Fibroblast of lung (primary cell): Measurements from ENCODE around the gene SEMA4B. TPM values are rescaled to one million over a fixed set of nuclear protein-coding genes. Genes with fewer than 3 reads are reported as not detected.

Source experiments
- DNase-seq, 2 donors: peaks; one replicate each; pipeline versions ENCODE4 v3.0.0 to v3.0.0-alpha.2; 2010; ENCODE audit warnings: low read depth in 2 of 2
- H2AFZ ChIP-seq: 2 replicates; pipeline ENCODE4 v1.5.1; 2012; ENCODE audit warnings: low read length, control low read depth, inconsistent platforms
- H3K27ac ChIP-seq: 2 replicates; pipeline ENCODE4 v1.5.1; 2011; ENCODE audit warnings: low read length, control low read depth; ENCODE audit not compliant: insufficient read depth
- H3K27me3 ChIP-seq: 2 replicates; pipeline ENCODE4 v1.5.1; 2011; ENCODE audit warnings: mild to moderate bottlenecking, low read length; ENCODE audit not compliant: control insufficient read depth, insufficient read depth
- H3K36me3 ChIP-seq: 2 replicates; pipeline ENCODE4 v1.5.1; 2011; ENCODE audit warnings: low read length; ENCODE audit not compliant: control insufficient read depth, insufficient read depth
- H3K4me1 ChIP-seq: 2 replicates; pipeline ENCODE4 v1.5.1; 2011; ENCODE audit warnings: low read length; ENCODE audit not compliant: control insufficient read depth, insufficient read depth; ENCODE audit errors: extremely low read depth
- H3K4me2 ChIP-seq: 2 replicates; pipeline ENCODE4 v1.5.1; 2011; ENCODE audit warnings: low read length, control low read depth; ENCODE audit not compliant: insufficient read depth; ENCODE audit errors: extremely low read depth
- H3K4me3 ChIP-seq, 4 experiments: fragments of 200-600 bp in 1 of 4; sonication (generic) in 1 of 4; replicated peaks in 1 of 4; 2 replicates each; pipeline ENCODE4 v1.5.1; 2011 to 2016; ENCODE audit warnings: low read length in 4 of 4, low read depth in 3 of 4, mild to moderate bottlenecking in 3 of 4, control low read depth in 2 of 4, inconsistent platforms in 1 of 4, mixed read lengths in 1 of 4; ENCODE audit not compliant: insufficient read depth in 1 of 4; ENCODE audit errors: control extremely low read depth in 1 of 4
- H3K79me2 ChIP-seq: 2 replicates; pipeline ENCODE4 v1.5.1; 2012; ENCODE audit warnings: mild to moderate bottlenecking, low read length, inconsistent platforms; ENCODE audit not compliant: control insufficient read depth, insufficient read depth
- H3K9ac ChIP-seq: 2 replicates; pipeline ENCODE4 v1.5.1; 2011; ENCODE audit warnings: mild to moderate bottlenecking, low read length, control low read depth; ENCODE audit not compliant: insufficient read depth
- H3K9me3 ChIP-seq: 2 replicates; pipeline ENCODE4 v1.5.1; 2012; ENCODE audit warnings: low read depth, low read length; ENCODE audit not compliant: control insufficient read depth, insufficient read depth
- H4K20me1 ChIP-seq: 2 replicates; pipeline ENCODE4 v1.5.1; 2011; ENCODE audit warnings: low read length; ENCODE audit not compliant: control insufficient read depth, insufficient read depth; ENCODE audit errors: extremely low read depth
- CTCF ChIP-seq, 2 donors: IDR thresholded peaks in 1 of 2; conservative IDR thresholded peaks in 1 of 2; 1 replicate in 1 of 2; 2 replicates in 1 of 2; pipeline ENCODE4 v1.5.1; 2011 to 2012; ENCODE audit warnings: low read length in 2 of 2, control low read depth in 1 of 2, inconsistent platforms in 1 of 2, low read depth in 1 of 2, mild to moderate bottlenecking in 1 of 2
- EZH2 ChIP-seq: IDR thresholded peaks from 2 replicates; pipeline ENCODE4 v1.5.1; 2012; ENCODE audit warnings: low read length, control low read depth, mild to moderate bottlenecking; ENCODE audit errors: missing control alignments
- polyA plus RNA-seq, 2 donors: library from polyadenylated mRNA; depleted of rRNA in 1 of 2; stranded (reverse) in 1 of 2; unstranded in 1 of 2; fragments of >200 nt; gene quantifications; 2 replicates each; pipeline ENCODE4 v1.2.1, GENCODE V29; 2011 to 2012; ENCODE audit warnings: missing spikeins in 1 of 2
- total RNA-seq: library from RNA; depleted of rRNA; stranded (reverse); fragments of >200 nt; gene quantifications from 2 replicates; pipeline ENCODE4 v1.2.1, GENCODE V29; 2014

Gene SEMA4B
- total and polyA plus RNA-seq, 2 donors (not counting 1 experiment from before 2014, with no cell fraction given) = 12.8 to 30.4 TPM

GRCh38 chr15:90188914-90189748 is 12.0 kb upstream of the SEMA4B start:
- peaks cover 13% of the 10 kb centered on the region for H3K4me1 ChIP-seq
- no peak overlapping the region for H3K27ac ChIP-seq
- H3K36me3 ChIP-seq = no peaks in the 10 kb centered on the region
- no peak overlapping the region for H3K4me2 ChIP-seq
- DNase-seq = no peak
- TF ChIP-seq EZH2 = no peak
- TF ChIP-seq CTCF (conservative IDR thresholded peaks at IDR 0.05 in 1 of 2, IDR thresholded peaks at IDR 0.05 in 1 of 2; ENCODE audit: low read depth in 1 of 2, low read length in 2 of 2) = no peak
- no peak overlapping the region for H3K4me3 ChIP-seq
- no peak overlapping the region for H2AFZ ChIP-seq
- no peaks in the 10 kb centered on the region for H3K79me2 ChIP-seq
- H4K20me1 ChIP-seq = no peaks in the 10 kb centered on the region
- H3K9me3 ChIP-seq = no peaks in the 10 kb centered on the region
- H3K27me3 ChIP-seq = no peaks in the 10 kb centered on the region
- no peak overlapping the region for H3K9ac ChIP-seq

- H3K79me2 ChIP-seq = no peaks in the 10 kb centered on the region
- H2AFZ ChIP-seq = no peak overlapping the region
- no peak for TF ChIP-seq EZH2
- no peak for TF ChIP-seq CTCF (conservative IDR thresholded peaks at IDR 0.05 in 1 of 2, IDR thresholded peaks at IDR 0.05 in 1 of 2; ENCODE audit: low read depth in 1 of 2, low read length in 2 of 2)
- H3K9me3 ChIP-seq = no peaks in the 10 kb centered on the region
- no peak for DNase-seq
- no peaks in the 10 kb centered on the region for H3K27me3 ChIP-seq
- no peak overlapping the region for H3K4me3 ChIP-seq
- no peak overlapping the region for H3K9ac ChIP-seq
- no peak overlapping the region for H3K27ac ChIP-seq
- peaks cover 9% of the 10 kb centered on the region for H3K4me1 ChIP-seq
- no peaks in the 10 kb centered on the region for H4K20me1 ChIP-seq
- H3K4me2 ChIP-seq = no peak overlapping the region
- no peaks in the 10 kb centered on the region for H3K36me3 ChIP-seq
Observed at GRCh38 chr15:90189781-90190467, 11.2 kb upstream of the SEMA4B start.

- no peaks in the 10 kb centered on the region for H3K9me3 ChIP-seq
- no peaks in the 10 kb centered on the region for H4K20me1 ChIP-seq
- no peak overlapping the region for H3K9ac ChIP-seq
- H3K27me3 ChIP-seq = no peaks in the 10 kb centered on the region
- H3K27ac ChIP-seq = no peak overlapping the region
- H2AFZ ChIP-seq = no peak overlapping the region
- no peak overlapping the region for H3K4me3 ChIP-seq
- TF ChIP-seq EZH2 (no peak), CTCF (conservative IDR thresholded peaks at IDR 0.05 in 1 of 2, IDR thresholded peaks at IDR 0.05 in 1 of 2; ENCODE audit: low read depth in 1 of 2, low read length in 2 of 2) (no peak)
- peaks cover 9% of the 10 kb centered on the region for H3K4me1 ChIP-seq
- DNase-seq = no peak
- H3K79me2 ChIP-seq = no peaks in the 10 kb centered on the region
- no peak overlapping the region for H3K4me2 ChIP-seq
- H3K36me3 ChIP-seq = no peaks in the 10 kb centered on the region
Observed at GRCh38 chr15:90190606-90191343, 10.4 kb upstream of the SEMA4B start.
